Tibial nerve (tissue), 4 donors: ENCODE measurements around the gene TRIM17.

Source experiments
- CTCF ChIP-seq, 5 experiments: fragments of 200-600 bp in 3 of 5; fragments of 450-650 bp in 2 of 5; sonication (generic) in 3 of 5; IDR thresholded peaks; one replicate each; pipeline ENCODE4 v1.5.1; 2016 to 2019; ENCODE audit warnings: antibody characterized with exemption in 5 of 5, mild to moderate bottlenecking in 3 of 5, moderate library complexity in 2 of 5
- EP300 ChIP-seq, 2 donors: sonication (generic); formaldehyde crosslinking; IDR thresholded peaks; one replicate each; pipeline ENCODE4 v1.6.1; 2017; ENCODE audit warnings: antibody characterized with exemption in 2 of 2, mild to moderate bottlenecking in 1 of 2
- POLR2A ChIP-seq, 2 donors: fragments of 450-650 bp; IDR thresholded peaks; one replicate each; pipeline ENCODE4 v1.6.1; 2017; ENCODE audit warnings: antibody characterized with exemption in 2 of 2, mild to moderate bottlenecking in 2 of 2, moderate library complexity in 2 of 2

- TF ChIP-seq EP300 (IDR thresholded peaks at IDR 0.05): no peak
- no peak for TF ChIP-seq CTCF (IDR thresholded peaks at IDR 0.05)
- no peak for TF ChIP-seq POLR2A (IDR thresholded peaks at IDR 0.05)
Observed at GRCh38 chr1:228437424-228437962, 20.8 kb upstream of the TRIM17 start.
